IgD-negative memory B cell (primary cell): ENCODE data around the gene HEATR9. TPM values are rescaled to one million over a fixed set of nuclear protein-coding genes. Genes with fewer than 3 reads are reported as not detected.
A peak's percentile ranks its signal among the peaks of the same experiment; 100 is the strongest.

Source experiments
- H3K27ac Mint-ChIP-seq, 3 donors: one replicate each; pipeline ENCODE4 v1.8.0; 2020 to 2022; ENCODE audit warnings: mild to moderate bottlenecking in 3 of 3, mixed read lengths in 3 of 3, moderate library complexity in 1 of 3
- H3K27me3 Mint-ChIP-seq: one replicate; pipeline ENCODE4 v1.8.0; 2021; ENCODE audit warnings: mixed read lengths
- H3K36me3 Mint-ChIP-seq: one replicate; pipeline ENCODE4 v1.8.0; 2020; ENCODE audit warnings: mild to moderate bottlenecking, mixed read lengths
- H3K4me1 Mint-ChIP-seq, 3 donors: one replicate each; pipeline ENCODE4 v1.8.0; 2020 to 2022; ENCODE audit warnings: mixed read lengths in 3 of 3, mild to moderate bottlenecking in 1 of 3
- H3K4me3 Mint-ChIP-seq, 4 donors: one replicate each; pipeline ENCODE4 v1.8.0; 2020 to 2022; ENCODE audit warnings: mild to moderate bottlenecking in 4 of 4, mixed read lengths in 4 of 4, moderate library complexity in 3 of 4
- H3K9me3 Mint-ChIP-seq, 3 donors: one replicate each; pipeline ENCODE4 v1.8.0; 2020 to 2021; ENCODE audit warnings: mixed read lengths in 3 of 3, mild to moderate bottlenecking in 1 of 3
- polyA plus RNA-seq: library from polyadenylated mRNA; unstranded; fragments of 300-500 nt; fragmentation: Illumina TruSeq; gene quantifications from one replicate; pipeline ENCODE4 v1.2.3, GENCODE V29; 2021

Gene HEATR9
- polyA plus RNA-seq, 1 donor from 2014 or later: not detected

DNA sequence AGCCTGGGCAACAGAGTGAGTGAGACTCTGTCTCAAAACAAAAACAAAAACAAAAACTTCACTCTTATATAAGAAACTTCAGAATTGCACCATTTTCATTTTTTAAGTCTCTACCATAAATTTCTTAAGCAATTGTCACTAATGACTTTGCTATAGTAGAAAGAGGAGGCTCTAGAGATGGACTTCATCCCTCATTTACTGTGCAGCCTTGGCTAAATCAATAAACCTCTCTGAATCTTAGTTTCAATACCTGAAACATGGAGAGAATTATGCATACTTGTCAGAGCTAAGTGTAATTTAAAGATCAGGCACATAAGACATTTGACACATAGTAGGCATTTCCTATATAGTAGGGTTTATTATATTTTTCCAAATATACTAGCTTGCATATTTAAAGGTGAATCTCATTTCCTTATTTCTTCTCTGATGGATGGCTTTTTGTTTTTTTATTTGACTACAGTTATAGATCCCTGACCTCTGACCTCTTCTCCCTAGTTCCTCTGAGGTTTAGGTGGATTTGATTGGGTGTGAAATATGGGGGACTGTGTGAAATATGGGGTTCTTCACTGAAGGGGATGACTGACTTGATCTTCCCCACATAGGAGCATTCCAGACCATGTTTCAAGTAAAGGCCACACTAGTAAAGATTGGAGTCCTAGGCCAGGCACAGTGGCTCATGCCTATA, 8.8 kb upstream of the HEATR9 start:
- Mint-ChIP-seq H3K27ac (peak overlapping the region in 2 of 3 donors; percentile 6 to 14), H3K4me3 (peak overlapping the region in 1 of 4 donors; percentile 69), H3K27me3 (no peaks in the 10 kb centered on the region), H3K4me1 (peaks cover 24 to 31% (median 28%) of the 10 kb centered on the region in 3 donors), H3K36me3 (peaks cover 3% of the 10 kb centered on the region), H3K9me3 (no peaks in the 10 kb centered on the region)

DNA sequence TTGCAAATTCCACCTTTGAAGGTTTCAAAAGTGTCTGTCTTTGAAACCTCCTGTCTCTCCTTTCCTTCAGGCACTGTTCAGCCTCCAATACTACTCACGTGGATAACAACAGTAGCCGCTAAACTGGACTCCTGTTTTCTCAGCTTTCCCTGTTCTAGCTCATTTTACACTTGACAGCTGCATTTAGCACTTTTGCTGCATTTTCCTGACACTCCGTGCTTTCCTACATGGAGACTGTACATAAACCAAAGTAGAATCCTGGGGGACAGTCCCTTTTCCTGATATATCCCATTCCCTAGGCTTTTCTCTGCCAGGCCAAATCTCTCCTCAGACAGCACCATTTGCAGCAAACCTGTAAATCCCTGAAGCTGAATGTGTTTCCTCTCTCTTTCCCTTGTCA, 7.8 kb upstream of the HEATR9 start:
- Mint-ChIP-seq H3K4me3 (peak overlapping the region in 1 of 4 donors; percentile 83), H3K36me3 (peaks cover 3% of the 10 kb centered on the region), H3K27me3 (no peaks in the 10 kb centered on the region), H3K4me1 (peaks cover 24 to 31% (median 28%) of the 10 kb centered on the region in 3 donors), H3K27ac (peak overlapping the region in 1 of 3 donors; percentile 34), H3K9me3 (no peaks in the 10 kb centered on the region)

DNA sequence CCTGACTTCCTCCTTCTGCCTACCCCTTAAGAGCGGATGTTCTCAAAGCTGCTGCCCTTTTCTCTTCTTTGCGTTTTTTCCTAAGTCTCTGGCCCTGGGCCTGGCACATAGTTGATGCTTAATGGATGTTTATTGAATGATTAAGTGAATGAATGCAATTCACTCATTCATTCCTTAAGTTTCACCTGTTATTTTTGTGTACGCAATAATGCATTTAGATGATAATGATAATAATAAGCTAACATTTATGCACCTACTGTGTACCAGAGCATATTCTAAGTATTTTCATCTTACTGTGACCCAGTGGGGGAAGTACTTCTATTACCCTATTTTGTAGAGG, 7.1 kb upstream of the HEATR9 start:
- no peaks in the 10 kb centered on the region for H3K27me3 Mint-ChIP-seq
- no peaks in the 10 kb centered on the region for H3K9me3 Mint-ChIP-seq
- peaks cover 3% of the 10 kb centered on the region for H3K36me3 Mint-ChIP-seq
- H3K4me3 Mint-ChIP-seq: peak overlapping the region in 2 of 4 donors; percentile 1 to 38
- H3K4me1 Mint-ChIP-seq: peaks cover 21 to 28% (median 24%) of the 10 kb centered on the region in 3 donors
- H3K27ac Mint-ChIP-seq: peak overlapping the region in 1 of 3 donors; percentile 21

DNA sequence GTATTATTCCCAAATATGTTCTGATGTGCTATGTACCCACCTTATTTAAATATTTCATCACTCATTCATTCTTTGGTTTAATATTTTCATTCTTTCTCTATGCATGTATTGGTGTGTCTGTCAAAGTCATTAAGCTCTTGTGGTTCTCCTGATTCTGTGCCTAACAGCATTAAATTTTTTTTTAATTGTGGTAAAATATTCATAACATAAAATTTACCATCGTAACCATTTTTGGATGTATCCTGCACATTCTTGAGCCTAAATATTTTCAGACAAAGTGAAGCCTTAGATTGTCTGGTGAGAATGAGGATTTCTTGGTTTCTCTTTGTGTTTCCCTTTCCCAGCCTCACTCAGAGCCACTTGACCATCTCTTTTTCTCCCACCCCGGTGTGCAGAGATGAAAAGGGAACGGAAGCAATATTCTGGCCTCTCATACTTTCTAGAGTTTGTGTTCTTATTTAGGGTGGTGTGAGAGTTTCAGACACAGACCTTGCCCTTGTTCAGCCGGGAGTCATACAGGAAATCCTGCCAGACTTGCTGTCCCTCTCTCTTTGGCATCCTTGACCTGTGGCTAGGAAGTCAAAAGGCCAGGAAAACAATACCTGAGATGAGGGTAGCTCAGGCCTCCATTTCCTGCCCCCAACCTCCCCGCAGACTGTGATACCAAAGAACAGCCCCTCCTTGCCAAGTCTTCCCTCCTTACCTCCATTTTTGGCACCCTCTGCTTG, 6.5 kb upstream of the HEATR9 start:
- Mint-ChIP-seq H3K27ac (peak overlapping the region in 2 of 3 donors; percentile 21 to 42), H3K27me3 (no peaks in the 10 kb centered on the region), H3K36me3 (peaks cover 3% of the 10 kb centered on the region)

DNA sequence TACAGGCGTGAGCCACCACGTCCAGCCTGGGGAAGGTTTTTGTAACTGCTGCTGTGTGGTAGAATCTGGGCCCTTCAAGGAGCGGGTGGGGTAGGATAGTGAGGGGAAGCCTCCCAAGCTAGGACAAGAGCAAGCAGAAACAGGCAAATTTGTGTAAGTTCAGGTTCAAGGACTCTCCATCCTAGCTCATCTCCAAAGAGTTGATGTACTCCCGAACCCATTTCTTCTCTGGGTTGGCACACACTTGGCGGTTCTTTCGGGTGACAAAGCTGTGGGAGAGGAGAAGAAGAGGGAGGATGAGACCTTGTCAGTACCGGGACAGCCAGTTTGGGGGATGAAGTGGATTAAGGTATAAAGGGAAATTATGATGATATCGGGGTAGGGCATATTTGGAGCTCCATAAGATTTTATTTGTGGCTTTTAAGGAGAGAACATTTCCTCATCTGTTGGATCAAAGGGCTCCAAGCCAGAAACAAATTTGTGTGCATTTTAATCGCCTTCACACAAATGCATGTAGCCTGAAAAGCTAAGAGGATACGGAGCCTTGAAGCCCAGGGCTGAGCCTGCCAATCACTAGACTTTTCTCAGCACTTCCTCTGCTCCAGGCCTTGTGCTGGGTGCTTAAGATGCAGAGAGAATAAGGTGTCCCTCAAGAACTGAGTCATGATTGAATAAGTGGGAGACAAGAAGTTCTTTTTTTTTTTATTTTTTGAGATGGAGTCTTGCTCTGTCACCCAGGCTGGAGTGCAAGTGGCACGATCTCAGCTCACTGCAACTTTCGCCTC, 3.7 kb upstream of the HEATR9 start:
- peaks cover 3% of the 10 kb centered on the region for H3K36me3 Mint-ChIP-seq
- no peaks in the 10 kb centered on the region for H3K9me3 Mint-ChIP-seq
- H3K4me1 Mint-ChIP-seq: peaks cover 4 to 13% (median 9%) of the 10 kb centered on the region in 3 donors
- no peak overlapping the region for H3K27ac Mint-ChIP-seq
- H3K27me3 Mint-ChIP-seq: no peaks in the 10 kb centered on the region
- no peak overlapping the region for H3K4me3 Mint-ChIP-seq

More for the DNA sequence above, 6.5 kb upstream of the HEATR9 start:
- Mint-ChIP-seq H3K4me3 (peak overlapping the region in 2 of 4 donors; percentile 1 to 38), H3K4me1 (peaks cover 16 to 23% (median 19%) of the 10 kb centered on the region in 3 donors), H3K9me3 (no peaks in the 10 kb centered on the region)

DNA sequence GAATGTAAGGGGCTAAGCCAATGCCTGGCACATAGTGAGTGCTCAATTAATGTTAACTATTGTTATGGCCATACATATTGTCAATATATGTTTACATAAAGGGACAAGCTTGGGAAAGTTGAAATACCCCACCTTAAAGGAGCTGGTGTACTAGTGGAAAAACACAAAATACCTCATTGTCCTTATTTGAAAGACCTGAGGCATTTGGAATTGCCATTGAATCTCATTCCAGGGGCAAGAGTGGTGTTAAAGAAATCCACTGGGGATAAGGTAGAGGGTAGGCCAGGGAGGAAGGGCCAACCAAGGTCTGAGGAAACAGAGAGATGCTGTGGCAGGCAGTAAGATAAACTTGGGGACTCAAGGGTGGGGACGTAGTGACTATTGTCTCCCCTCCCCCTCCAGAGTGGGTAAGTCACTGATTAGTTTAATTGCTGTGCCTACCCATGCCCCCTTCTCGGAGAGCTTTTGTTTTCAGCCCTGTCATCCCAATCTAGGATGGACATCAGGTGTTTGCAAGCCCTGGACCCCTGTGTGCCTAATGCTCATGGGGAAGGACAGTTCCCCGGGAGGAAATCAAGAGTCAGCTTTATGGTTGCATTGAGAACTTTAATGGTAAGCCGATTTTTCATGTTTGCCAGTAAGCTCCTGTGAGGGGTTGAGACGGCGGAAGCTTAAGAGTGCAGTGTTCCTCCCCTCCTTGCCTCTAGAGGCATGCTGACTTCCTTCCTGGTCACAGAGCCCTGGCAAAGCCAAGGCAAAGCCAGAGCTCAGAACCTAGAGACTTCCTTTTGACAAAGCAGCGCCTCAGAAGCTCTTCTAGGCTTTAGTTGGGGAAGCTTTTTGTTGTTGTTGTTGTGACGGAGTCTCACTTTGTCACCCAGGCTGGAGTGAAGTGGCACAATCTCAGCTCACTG, 2.5 kb upstream of the HEATR9 start:
- H3K27ac Mint-ChIP-seq: no peak overlapping the region
- H3K27me3 Mint-ChIP-seq: no peaks in the 10 kb centered on the region
- peaks cover 3% of the 10 kb centered on the region for H3K36me3 Mint-ChIP-seq
- H3K9me3 Mint-ChIP-seq: no peaks in the 10 kb centered on the region
- no peak overlapping the region for H3K4me3 Mint-ChIP-seq
- peaks cover 4 to 11% (median 6%) of the 10 kb centered on the region in 3 donors for H3K4me1 Mint-ChIP-seq

DNA sequence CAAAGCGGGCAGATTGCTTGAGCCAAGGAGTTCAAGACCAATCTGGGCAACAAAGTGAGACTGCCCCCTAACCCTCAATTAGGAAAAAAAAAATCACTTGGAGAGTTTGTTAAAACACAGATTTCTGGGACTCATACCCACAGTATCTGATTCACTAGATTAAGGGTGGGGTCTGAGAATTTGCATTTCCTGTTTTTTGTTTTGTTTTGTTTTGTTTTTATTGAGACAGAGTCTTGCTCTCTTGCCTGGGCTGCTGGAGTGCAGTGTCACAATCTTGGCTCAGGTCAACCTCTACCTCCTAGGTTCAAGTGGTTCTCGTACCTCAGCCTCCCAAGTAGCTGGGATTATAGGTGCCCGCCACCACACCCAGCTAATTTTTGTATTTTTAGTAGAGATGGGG, 1.1 kb downstream of the HEATR9 start:
- Mint-ChIP-seq H3K4me1 (peaks cover 0 to 4% (median 0%) of the 10 kb centered on the region in 3 donors), H3K27ac (no peak overlapping the region), H3K9me3 (no peaks in the 10 kb centered on the region), H3K4me3 (no peak overlapping the region), H3K27me3 (no peaks in the 10 kb centered on the region), H3K36me3 (peaks cover 1% of the 10 kb centered on the region)

DNA sequence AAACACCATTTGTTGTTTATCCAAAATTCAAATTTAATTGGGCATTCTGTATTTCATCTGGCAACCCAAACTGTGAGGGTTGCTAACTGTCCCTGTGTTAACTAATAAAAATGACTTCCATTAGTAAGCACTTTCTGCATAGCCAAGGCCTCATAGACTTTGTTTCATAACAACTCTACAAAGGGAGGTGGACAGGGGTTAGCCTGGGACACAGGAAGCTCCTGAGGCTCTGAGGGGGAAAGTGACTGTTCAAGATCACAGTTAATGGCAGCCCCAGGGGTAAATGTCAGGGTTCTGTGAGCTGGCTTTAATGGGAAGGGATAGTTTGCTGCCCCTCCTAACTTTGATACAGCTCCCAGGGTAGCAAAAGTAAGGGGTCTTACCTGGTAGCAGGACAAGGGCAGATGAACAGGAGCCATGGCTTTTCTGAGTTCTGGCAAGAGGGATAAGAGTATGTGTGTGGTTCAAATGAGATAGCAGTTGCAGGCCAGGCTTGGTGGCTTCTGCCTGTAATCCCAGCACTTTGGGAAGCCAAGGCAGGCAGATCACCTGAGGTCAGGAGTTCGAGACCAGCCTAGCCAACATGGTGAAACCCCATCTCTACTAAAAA, 2.2 kb downstream of the HEATR9 start:
- H3K4me3 Mint-ChIP-seq: no peak overlapping the region
- H3K36me3 Mint-ChIP-seq: peaks cover 3% of the 10 kb centered on the region
- no peaks in the 10 kb centered on the region for H3K9me3 Mint-ChIP-seq
- H3K27me3 Mint-ChIP-seq: no peaks in the 10 kb centered on the region
- no peak overlapping the region for H3K27ac Mint-ChIP-seq
- H3K4me1 Mint-ChIP-seq: peaks cover 0 to 4% (median 0%) of the 10 kb centered on the region in 3 donors

DNA sequence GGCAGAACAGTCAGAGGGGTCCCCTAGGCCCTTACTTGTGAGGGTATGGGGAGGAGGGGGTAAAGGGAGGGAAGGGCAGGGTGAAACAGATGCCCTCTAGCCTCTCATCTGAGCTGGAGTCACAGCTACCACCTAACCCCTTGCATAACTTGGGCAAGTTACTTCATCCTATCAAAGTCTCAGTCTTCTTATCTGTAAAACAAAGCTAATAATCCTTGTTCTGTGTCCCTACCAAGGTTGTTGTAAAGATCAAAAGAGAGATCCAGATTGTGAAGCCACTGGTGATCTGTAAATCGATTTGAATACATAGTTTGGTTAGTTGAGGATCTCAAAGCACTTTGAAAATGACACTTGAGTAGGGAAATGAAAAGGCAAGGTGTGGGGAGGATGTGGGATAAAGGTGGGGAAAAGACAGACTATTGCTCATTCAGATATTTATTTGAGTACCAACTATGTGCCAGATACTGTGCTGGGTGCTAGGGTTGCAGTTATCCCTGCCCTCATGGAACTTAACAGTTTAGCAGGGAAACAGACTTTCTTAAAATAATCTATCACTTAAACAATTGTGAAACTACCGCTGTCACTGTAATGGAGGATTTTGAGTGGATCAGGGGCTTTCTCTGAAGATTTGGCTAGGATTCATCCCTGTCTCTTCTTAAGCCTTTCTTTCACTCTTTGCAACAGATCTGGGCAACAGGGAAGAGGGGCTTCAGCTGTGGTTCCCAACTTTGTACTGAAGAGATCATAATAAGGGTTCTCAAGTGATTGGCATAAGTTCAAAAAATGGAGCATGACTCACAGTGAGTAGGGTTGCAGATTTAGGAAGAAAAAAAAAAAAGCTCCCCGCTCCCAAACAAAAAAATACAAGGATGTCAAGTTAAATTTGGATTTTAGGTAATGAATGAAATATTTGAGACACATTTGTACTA, 3.0 kb downstream of the HEATR9 start:
- Mint-ChIP-seq H3K27me3 (no peaks in the 10 kb centered on the region), H3K9me3 (no peaks in the 10 kb centered on the region), H3K27ac (no peak overlapping the region), H3K4me1 (peaks cover 0 to 4% (median 0%) of the 10 kb centered on the region in 3 donors), H3K36me3 (peaks cover 3% of the 10 kb centered on the region), H3K4me3 (peak overlapping the region in 1 of 4 donors; percentile 77)

DNA sequence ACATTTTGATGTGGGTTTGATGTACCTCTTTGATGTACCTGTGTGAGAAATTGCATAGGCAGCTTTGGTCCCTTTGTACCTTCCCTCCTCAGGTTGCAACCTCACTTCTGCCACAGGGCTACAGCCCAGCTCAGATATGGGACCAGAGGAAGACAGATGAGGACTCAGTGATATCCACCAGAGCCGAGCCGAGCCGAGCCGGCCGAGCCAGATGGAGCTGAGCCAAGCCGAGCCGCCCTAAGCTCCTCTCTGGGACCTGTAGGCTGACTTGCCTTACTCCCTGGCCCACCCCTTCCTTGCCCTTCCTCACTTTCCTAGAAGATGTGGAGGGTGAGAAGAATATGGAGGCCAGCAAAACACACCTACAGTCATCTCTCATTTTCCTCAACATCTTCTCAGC, 3.8 kb downstream of the HEATR9 start:
- H3K9me3 Mint-ChIP-seq: no peaks in the 10 kb centered on the region
- no peaks in the 10 kb centered on the region for H3K27me3 Mint-ChIP-seq
- H3K36me3 Mint-ChIP-seq: peaks cover 3% of the 10 kb centered on the region
- peaks cover 0 to 4% (median 0%) of the 10 kb centered on the region in 3 donors for H3K4me1 Mint-ChIP-seq
- H3K4me3 Mint-ChIP-seq: no peak overlapping the region
- H3K27ac Mint-ChIP-seq: no peak overlapping the region

DNA sequence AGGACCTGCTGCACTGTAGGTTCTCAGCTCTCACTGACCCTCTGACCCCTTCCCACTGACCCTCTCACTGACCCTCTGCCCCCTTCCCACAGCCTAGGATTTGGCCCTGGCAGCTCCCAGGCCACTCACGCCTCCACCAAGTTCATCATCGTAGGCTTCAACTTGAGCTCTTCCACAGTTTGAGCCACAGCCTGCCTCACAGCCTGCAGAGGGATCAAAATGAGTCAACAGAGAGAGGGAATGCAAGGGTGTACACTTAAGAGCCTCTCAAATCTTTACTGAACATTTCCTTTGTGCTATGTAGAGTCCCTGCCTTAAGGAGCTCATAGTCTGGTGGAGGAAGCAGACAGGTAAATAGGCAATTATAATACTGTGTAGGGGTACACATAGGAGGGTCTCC, 12.1 kb downstream of the HEATR9 start:
- peaks cover 2% of the 10 kb centered on the region for H3K36me3 Mint-ChIP-seq

DNA sequence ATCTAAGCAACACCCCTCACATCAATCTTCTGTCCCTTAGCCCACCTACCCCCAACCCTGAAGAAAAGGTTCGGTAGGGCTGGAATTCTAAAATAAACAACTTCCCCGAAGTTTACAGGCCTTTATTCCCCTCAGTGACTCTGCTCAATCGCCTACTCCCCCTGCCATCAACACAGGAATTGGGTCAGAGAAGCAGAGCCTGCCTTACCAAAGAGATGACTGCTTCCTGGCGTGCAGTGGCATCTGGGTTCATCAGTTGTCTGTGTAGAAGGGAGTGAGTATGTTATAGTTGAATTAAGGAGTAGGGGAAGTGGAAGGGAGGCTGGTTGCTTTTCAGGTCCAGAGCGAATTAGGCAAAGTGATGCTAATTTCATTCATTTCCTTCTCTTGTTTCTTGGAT, 12.7 kb downstream of the HEATR9 start:
- Mint-ChIP-seq H3K36me3 (no peaks in the 10 kb centered on the region), H3K27ac (peak overlapping the region in 1 of 3 donors; percentile 24), H3K27me3 (no peaks in the 10 kb centered on the region), H3K9me3 (no peaks in the 10 kb centered on the region), H3K4me1 (no peaks in the 10 kb centered on the region), H3K4me3 (no peak overlapping the region)

More for the DNA sequence above, 12.1 kb downstream of the HEATR9 start:
- H3K9me3 Mint-ChIP-seq: no peaks in the 10 kb centered on the region
- H3K4me1 Mint-ChIP-seq: no peaks in the 10 kb centered on the region
- H3K27me3 Mint-ChIP-seq: no peaks in the 10 kb centered on the region
- H3K27ac Mint-ChIP-seq: no peak overlapping the region
- H3K4me3 Mint-ChIP-seq: no peak overlapping the region
